GM23248 (cell line): ENCODE results near the gene TSPOAP1.

ENCODE experiments used
- EZH2 ChIP-seq: fragments of 200-600 bp; sonication (generic); IDR thresholded peaks from 2 replicates; pipeline ENCODE4 v1.6.1; 2018; ENCODE audit warnings: antibody characterized with exemption, mild to moderate bottlenecking; ENCODE audit not compliant: insufficient read depth, poor library complexity, severe bottlenecking
- EZH2phosphoT487 ChIP-seq: fragments of 200-600 bp; sonication (generic); IDR thresholded peaks from 2 replicates; pipeline ENCODE4 v1.6.1; 2018; ENCODE audit warnings: antibody characterized with exemption, moderate library complexity, mild to moderate bottlenecking, low read depth; ENCODE audit not compliant: insufficient read depth

DNA sequence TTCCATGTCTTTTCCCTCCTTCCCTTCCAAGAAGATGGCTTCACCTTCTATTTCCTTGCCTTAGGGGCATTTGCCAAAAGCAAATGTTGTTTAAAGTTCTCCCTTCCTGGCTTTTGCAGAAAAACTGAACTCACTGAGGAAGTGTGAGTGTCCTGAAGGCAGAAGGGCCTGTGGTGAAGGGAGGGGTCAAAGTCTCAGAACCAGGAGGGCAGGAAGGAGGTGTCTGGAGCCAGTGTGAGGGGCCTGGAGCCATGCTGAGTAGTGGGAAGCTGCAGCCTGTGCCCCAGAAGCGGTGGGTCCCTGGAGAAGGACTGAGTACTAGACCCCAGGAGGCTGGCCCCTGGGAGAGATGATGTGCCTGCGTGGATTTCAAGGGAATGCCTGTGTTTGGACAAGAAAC lies 47.2 kb upstream of the TSPOAP1 start:
- TF ChIP-seq EZH2 (no peak), EZH2phosphoT487 (no peak)
